ENCODE data around the gene TESMIN.

Gene TESMIN

DNA sequence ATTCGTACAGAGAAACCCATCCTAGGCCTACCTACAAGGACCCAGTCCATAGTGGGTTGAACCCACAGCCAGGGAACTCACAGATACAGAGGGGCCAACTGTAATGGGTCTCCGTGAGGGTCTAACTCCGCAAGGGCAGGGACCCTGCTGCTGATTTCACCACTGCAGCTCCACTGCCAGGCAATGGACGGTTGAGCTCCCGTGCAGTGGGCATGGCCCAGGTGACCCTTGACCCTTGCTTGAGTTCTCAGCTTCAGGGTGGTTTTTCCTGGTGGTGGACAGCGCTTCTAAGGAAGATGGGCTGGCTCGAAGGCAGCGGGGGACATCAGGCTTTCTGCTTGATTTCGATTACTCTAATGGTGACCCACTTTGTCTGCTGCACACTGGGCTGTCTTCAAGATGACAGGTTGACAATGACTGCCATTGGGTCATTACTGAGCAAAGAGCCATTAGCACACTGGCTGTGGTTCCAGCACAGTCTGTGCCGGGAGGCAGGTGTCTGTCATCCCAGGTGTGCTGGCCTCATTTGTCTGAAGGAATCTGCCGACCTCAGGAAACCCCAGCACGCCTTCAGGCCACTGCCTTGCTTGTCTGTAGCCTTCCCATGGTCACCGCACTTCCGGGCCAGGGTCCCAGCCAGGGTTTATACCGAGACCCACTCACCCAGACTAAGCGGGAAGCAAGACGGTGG, 70.6 kb downstream of the TESMIN start:
- no peak for DNase-seq

DNA sequence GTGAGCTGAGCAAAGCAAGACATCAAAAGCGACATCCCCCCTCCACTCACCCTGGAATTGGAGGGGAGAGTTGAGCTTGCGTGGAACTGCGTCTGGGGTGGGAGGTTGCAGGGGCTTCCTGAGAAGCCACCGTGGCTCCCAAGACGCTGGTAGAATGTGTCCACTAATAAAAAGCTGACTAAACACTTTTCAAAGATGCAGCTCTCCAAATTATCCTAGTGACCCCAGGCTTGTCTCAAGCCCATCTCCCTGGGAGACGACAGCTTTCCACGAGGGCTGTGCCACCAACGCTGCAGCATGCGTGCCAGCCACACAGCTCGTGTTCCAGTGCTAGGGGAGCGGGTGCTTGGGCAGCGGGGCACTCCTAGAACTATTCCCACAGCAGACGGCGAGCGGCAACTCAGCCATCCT, 73.3 kb downstream of the TESMIN start:
- no peak for DNase-seq

DNA sequence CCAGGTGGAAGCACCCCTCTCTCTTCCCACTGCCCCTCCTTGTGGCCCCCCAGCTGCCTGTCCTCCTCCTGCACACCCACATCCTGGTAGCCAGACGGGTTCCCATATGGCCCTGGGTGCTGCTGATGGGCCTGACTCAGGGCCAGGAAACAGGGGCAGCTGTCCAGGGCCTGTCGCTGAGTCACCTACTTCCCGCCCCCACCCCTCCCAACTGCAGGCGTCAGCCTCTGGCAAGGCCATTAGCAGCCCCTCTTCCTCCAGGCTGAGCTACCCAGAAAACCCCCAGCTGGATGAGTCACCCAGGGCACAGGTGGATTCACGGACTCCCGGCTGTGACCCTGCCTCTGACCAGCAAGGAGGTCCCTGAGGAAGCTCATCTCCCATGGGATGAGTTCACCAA, 73.9 kb downstream of the TESMIN start:
- DNase-seq = peak; percentile 62

DNA sequence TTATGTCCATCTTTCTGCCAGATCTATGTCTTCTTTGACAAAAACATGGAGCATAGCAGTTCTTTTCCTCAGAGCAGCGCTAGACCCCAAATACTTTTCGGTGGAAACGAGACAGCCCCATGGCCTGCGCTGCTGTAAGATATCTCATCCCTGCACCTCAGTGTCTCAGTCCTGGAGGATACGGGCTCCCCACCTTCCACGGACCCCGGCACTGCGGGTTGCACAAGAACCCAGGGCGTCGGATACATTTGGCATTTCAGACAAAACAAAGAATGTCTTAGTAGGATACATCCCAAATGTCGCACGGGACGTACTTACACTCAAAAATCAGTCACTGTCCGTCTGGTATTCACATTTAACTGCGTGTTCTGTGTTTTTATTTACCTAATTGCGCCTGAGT, 76.9 kb downstream of the TESMIN start:
- DNase-seq = no peak

DNA sequence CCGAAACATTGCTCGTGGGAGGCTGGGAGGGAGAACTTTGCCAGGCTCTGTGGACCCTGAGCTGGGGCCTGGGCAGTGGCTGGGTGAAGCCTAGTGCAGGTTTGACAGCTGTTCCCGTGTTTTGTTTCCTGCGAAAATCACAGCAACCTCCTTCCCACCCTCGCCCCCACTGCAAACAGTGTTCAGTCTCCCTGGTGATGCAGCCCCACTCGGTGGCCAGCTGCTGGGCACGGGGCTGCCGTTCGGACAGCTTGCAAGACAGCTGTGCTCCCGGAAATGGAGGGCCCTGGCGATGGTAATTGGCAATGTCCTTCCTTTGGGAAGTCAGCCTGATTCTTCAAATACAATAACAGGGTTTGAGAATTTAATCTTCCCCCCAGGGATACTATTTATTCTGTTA, 77.3 kb downstream of the TESMIN start:
- no peak for DNase-seq

DNA sequence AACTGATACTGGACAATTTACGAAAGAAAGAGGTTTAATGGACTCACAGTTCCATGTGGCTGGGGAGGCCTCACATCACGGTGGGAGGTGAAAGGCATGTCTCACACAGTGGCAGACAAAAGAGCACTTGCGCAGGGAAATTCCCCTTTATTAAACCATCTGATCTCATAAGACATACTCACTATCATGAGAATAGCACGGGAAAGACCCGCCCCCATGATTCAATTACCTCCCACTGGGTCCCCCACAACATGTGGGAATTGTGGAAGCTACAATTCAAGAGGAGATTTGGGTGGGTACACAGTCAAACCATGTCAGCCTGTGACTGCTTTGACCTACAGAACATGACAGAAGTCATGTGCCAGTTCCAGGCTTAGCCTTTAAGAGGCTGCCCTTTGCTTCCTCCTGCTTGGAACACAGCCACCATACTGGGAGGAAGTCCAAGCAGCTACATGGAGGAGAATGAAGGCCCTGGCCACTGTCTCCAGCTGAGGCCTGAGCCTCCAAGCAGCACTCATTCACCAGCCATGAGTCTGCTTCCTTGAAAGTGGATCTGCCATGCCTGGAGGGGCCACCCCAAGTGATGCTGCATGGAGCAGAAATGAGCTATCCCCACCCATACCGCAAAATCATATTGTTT, 77.9 kb downstream of the TESMIN start:
- DNase-seq = no peak

DNA sequence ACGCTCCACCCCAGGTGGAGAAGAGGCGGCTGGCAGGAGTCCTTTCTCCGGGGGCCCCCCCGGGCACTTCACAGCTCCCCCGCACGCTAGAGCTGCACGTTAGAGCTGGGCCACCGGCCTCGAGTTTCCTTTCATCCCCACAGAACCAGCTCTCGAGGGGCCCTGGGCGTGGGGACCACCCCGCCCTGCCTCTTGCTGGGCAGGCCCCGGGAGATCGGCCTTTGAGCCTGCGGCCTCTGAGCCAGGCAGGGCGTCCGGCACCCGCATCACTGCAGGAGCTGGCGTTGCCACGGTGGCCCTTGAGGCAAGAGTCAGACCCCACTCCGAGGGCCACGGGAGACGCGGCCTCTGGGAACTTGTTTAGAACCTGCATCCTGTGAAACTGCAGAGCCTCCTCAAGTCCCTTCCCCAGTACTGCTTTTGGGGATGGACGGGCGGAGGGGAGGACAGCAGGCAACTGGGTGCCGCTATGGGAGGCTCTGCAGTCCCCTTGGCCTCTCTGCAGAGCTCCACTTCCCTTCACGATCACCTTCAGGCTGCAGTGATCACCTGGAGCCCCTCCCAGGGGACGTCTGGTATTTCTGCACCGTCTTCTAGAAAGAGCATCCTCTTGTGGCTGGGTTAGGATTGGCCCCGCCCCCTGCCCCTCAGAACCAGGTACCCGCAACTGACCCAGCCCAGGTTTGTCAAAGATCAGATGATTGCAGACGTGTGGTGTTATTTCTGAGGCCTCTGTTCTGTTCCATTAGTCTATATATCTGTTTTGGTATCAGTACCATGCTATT, 80.9 kb downstream of the TESMIN start:
- DNase-seq = no peak

DNA sequence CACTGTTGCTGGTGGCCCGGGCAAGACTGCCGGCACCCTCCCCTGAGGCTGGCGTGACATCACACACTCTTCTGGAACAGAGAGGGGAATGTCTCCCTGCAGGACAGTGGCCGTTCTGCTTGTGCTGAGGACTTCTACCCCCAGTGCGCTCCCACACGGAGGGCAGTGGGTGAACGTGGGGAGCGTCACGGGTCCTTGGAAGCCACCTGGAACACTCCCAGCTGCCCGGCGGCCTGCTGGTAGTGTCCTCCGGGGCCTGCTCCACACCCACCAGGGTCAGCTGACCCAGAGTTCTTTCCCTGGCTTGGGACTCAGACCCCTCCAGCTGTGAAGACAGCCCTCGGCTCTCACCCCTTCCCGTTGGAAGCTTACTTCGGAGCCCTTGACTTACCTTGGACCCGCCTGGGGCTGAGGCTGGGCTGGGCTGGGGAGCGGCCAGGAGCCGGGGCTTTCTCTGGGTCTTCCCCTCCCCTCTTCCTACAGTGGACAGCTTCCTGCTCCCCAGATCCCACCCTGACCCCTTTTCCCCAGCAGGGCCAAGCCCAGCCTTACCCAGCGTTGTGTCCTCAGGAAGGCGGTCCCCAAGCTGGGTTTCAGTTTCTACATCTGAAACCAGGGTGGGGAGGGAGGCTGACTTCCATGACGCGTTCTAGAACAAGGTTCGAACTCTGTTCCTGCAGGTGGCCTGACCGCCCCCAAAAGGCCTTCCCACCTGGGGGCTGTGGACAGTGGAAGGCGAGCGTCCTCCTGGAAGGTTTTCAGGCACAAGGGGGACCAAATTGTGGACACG, 81.8 kb downstream of the TESMIN start:
- no peak for DNase-seq

DNA sequence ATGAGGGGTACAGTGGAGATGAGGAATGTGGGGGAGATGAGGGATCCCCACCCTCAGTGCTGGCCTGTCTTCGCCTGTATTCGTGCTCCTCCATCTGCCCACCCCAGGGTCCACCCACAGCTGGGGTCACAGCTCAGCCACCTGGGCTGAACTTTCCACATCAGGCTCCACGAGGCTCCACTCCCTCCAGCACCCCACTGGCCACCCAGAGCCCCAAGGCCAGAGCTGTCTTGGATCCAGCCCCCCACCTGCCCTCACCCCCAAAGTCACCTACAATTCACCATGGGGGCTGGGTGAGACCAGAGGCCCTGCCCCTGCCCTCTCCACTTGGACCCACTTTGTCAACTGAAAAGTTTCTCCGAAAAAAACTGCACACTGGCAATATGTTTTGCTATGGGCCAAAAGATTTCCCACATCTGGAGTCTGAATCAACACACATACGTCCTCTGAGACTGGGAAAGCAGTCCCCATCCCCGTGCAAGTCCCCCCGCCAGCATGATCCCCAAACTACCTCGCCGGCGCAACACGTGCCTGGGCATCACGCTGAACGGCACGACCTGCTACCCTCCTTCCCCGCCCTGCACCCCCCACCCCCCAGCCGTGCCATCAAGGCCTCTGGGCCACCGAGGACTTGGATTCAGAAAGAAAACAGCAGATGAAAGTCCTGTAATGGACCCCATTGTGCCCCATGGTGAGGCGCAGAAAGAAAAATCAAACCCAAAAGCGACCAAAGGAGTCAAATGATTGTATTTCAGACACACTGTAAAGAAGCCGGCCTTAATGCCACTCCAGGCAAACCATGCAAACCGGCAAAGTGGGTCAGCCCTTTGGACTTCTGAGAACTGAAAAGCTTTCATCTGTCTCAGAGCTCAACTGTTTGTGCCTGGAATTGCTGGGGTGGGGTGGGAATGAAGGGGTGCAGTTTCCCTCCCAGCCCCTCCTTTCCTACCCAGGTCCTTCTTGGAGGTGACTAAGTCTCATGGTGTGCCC, 83.5 kb downstream of the TESMIN start:
- DNase-seq = no peak

DNA sequence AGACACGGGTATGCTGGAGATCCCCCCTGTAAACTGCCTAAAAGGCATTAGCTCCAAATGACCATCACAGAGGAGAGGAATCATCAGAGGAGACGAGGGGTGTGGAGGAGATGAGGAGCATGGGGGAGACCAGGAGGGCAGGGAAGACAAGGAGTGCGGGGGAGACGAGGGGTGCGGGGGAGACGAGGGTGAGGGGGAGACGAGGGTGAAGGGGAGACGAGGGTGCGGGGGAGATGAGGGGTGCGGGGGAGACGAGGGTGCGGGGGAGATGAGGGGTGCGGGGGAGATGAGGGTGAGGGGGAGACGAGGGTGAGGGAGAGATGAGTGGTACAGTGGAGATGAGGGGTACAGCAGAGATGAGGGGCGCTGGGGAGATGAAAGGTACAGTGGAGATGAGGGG, 84.5 kb downstream of the TESMIN start:
- no peak for DNase-seq

DNA sequence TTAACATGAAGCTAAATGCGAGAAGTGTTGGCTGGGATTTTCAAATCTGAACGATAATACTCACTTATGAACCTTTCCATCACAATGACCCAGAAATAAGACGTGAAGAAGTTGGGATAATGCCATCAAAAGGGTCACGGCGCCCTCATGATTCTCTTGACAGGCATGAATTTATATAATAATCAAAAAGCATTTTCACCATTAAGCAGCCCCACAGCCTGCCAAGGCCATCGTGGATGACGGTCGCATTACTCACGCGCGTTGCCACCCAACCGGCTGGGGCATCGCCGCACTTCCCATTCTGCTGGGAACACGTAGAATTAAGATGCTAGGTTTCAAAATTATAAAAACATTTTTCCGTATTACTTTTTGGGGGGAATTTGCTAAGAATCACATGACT, 85.9 kb downstream of the TESMIN start:
- DNase-seq = no peak

DNA sequence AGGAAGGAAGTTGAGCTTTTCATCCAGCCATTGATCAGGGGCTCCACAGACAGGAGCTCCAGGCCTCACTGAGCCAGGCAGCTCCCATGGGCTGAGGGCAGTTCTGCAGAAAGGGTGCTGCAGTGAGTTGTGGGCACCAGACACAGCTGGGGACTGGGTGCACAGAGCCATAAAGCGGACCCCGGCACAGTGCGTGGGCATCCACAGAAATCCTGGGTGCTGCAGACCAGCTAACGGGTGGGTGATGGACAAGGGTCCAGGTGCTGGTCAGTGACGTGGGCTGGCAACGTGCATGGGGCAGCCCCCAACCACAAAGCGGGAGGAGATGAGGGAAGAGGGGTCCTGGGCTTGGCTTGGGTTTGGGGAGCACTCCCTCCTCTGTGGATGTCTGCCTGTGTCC, 86.4 kb downstream of the TESMIN start:
- DNase-seq = no peak

DNA sequence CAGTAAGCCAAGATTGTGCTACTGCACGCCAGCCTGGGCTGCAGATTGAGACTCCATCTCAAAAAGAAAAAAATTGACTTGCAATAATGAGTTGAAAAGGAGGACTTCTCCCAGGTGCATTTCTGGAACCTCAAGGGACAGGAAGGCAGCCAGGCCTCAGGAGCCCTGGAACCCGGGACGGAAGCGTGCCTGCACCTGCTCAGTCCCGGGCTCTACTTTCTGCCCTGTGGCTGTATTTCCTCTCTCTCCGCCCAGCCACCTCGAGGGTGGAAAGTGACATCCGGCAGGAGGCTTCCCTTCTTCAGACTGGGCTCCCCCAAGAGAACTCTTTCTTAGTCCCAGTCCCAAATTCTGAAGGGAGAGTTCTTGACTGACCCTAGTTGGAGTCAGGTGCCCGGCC, 87.2 kb downstream of the TESMIN start:
- no peak for DNase-seq

DNA sequence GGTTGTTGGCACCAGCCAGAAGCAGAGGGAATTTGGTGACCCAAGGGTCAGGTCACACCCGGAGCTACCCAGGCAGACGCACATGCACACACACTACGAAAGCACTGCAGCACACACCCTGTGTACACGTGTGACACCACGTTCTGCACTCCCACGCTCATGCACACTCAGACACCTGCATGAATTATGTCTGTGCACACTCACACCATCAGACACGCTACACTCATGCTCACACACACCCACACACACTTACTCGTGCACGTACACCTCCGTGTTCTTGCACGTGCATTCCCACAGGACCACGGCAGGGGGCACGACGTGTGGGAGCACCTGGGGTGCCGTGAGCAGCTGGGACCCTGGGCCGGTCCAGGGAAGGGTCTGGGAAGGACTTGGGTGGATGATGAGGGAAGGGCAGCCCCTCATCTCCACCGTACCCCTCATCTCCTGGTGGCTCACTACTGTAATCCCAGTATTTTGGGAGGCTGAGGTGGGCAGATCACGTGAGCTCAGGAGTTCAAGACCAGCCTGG, 87.8 kb downstream of the TESMIN start:
- no peak for DNase-seq

DNA sequence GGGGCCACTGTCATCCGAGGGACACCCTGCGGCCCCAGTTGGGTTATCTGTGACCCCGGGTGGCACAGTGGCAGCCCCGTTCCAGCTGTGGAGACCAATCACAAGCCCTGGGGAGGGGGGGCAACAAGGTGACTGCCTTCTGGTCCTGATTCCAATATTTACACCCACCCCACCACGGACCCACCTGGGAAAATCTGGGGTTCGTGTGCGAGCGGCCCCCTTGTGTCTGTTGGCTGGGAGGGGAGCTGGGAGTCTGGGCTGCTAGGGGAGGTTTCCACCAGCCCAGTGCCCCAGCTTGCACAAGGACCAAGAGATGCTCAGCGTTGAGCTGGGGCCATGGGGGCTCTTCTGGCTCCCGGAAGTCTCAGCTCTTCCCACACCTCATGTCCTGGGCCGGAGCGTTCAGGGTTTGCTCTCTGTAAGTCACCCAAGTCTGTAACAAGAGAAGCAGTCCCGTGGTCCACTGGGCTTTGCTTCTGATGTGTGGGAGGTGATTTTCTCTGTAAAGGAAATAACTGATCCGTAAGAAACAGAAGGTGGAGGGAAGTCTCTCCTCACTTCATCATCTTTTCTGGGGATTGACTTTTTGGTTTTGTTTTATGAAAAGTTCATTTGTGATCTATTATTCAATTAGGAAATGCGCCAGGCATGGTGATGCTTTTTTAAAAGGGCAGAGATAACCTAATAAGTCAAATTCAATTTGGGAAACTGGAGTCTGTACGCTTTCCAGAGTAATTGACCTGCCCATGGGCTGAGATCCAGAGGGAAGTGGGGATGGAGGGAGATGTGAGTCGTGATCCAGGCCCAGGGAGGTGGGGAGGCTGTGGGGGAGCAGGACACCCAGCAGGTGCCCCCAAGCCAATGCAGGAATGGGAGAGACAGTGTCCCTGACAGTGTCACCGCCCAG, 89.4 kb downstream of the TESMIN start:
- DNase-seq = no peak

DNA sequence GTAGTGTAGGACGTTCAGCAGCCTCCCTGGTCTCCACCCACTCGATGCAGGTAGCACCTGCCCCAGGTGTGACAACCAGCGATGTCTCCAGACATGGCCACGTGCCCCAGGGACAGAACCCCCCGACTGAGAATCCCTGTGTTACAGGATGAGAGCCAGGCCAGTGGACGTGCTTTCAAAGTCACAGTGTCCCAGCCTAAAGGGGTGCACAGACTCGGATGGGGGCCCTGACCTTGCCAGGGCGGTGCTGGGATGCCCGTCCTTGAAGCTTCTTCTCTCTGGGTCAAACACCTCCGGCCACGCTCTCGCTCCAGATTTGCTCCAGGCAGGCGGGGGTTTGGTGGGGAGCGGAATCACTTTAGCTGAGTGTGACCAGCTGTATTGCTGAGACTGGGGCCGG, 90.3 kb downstream of the TESMIN start:
- no peak for DNase-seq

DNA sequence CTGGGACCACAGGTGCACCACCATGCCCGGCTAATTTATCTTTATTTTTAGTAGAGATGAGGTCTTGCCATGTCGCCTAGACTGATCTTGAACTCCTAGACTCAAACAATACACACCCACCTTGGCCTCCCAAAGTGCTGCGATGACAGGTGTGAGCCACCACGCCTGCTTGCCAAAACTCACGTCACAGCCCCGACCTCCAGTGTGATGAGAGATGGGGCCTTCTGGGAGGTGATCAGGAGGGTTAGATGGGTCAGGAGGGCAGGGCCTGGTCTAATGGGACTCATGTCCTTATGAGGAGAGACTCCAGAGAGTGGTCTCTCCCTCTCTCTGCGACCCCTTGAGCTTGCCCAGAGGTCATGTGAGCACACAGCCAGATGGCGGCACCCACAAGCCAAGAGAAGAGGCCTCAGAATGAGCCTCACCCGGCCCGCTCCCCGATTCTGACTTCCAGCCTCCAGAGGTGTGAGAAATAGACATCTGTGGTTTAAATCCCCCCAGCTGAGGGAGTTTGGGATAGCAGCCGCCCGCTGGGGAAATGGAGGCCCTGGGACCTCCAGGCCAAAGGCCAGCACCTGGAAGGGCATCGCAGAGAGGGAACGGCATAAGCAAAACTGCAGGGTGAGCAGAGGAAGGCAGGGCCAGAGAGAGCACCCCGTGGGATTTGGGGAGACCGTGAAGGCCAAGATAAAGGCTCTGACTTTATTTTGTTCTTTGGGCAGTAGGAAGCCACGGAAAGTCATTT, 91.1 kb downstream of the TESMIN start:
- DNase-seq = no peak

DNA sequence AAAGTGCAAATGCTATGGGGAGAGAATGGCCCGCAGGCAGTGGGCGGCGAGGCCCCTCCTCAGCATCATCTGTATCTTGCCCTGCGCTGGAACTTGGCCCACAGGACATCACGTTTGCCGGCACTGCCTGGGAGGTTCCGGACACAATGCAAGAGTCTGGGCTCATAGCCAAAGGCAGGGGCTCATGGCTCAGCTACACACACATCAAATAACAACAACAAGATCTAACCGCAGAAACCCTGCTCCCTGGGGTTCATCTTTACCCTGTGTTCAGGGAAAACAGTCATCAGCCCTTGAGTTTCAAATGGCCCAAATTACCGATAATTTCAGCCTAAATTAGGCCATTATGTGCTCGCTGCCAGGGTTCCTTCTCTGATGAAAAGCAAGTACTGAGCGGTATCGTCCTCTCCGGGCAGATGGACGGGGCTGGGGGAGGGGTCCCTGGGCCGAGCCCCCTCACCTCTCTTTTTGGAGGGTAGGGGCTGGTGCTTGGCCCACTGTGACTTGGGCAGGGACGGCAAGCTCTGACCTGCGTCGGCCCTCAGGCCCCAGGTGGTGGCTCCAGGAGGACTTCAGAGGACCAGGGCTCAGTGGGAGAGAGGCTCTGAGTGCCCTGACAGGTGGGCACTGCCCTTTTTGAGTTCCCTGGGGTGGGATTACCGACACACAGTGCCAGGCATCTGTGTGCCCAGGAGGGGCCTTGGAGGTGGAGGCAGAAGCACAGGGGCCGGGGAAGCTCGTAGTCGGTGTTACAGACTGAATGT, 92.0 kb downstream of the TESMIN start:
- DNase-seq = peak; percentile 87

DNA sequence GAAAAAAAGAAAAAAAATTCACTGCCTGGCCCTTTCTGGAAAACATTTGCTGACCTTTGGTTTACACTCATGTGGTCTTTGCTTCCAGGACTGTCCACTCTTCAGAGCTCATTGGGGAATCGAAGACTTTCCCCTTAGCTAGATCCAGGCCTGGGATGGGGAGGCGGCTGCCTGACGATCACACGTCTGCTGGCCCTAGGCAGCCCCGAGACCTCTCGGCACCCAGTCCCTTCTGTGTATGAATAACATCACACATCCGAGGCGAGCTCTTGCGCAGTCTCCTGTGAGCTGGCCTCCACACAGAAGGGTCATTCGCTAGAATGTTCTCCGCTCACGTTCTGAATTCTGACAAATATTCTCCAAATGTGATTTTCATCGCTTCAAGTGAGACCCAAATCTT, 92.7 kb downstream of the TESMIN start:
- no peak for DNase-seq
